GM04504 (cell line): ENCODE measurements around the gene CHI3L1.

ENCODE experiments used
- DNase-seq: peaks from one replicate; pipeline ENCODE4 v3.0.0-alpha.2; 2012; ENCODE audit warnings: low read depth

Gene CHI3L1

GRCh38 chr1:203181586-203182386 lies 4.7 kb downstream of the CHI3L1 start:
- DNase-seq, result no peak

- DNase-seq, result no peak
These were observed 5.7 kb downstream of the CHI3L1 start for GRCh38 chr1:203180611-203181330.

GRCh38 chr1:203179667-203180005 lies 6.9 kb downstream of the CHI3L1 start:
- DNase-seq, result no peak

GRCh38 chr1:203178821-203179666 lies 7.5 kb downstream of the CHI3L1 start:
- no peak for DNase-seq

- no peak for DNase-seq
These were observed 8.4 kb downstream of the CHI3L1 start for GRCh38 chr1:203178083-203178482.

- peak; percentile 23 for DNase-seq
These were observed 8.9 kb downstream of the CHI3L1 start for GRCh38 chr1:203177470-203178039.

- DNase-seq, result no peak
These were observed 9.5 kb downstream of the CHI3L1 start for GRCh38 chr1:203177036-203177405.

- no peak for DNase-seq
These were observed 10.1 kb downstream of the CHI3L1 start for GRCh38 chr1:203176273-203177035.

- no peak for DNase-seq
These were observed 10.7 kb downstream of the CHI3L1 start for GRCh38 chr1:203175827-203176241.

GRCh38 chr1:203175237-203175826 lies 11.2 kb downstream of the CHI3L1 start, which contains the start of gene MYBPH:
Gene MYBPH (minus strand): TSS chr1:203175826. CDS start chr1:203175755, 71 bp downstream.
- no peak for DNase-seq

GRCh38 chr1:203174324-203174985 lies 12.0 kb downstream of the CHI3L1 start:
- DNase-seq, result no peak

- DNase-seq, result no peak
These were observed 12.9 kb downstream of the CHI3L1 start for GRCh38 chr1:203173566-203173965.

GRCh38 chr1:203173011-203173555 lies 13.4 kb downstream of the CHI3L1 start:
- DNase-seq, result no peak

GRCh38 chr1:203172184-203173010 lies 14.1 kb downstream of the CHI3L1 start:
- no peak for DNase-seq

- DNase-seq, result no peak
These were observed 14.9 kb downstream of the CHI3L1 start for GRCh38 chr1:203171341-203172183.

- no peak for DNase-seq
These were observed 15.7 kb downstream of the CHI3L1 start for GRCh38 chr1:203170625-203171330.

GRCh38 chr1:203169770-203170520 lies 16.6 kb downstream of the CHI3L1 start:
- DNase-seq, result no peak
